22Rv1 (cell line): Measurements from ENCODE around the gene IDH2.

Experiments
- CTCF ChIP-seq: fragments of 450-650 bp; IDR thresholded peaks from 2 replicates; pipeline ENCODE4 v1.5.1; 2017; ENCODE audit warnings: mild to moderate bottlenecking
- ZFX ChIP-seq: fragments of 450-650 bp; IDR thresholded peaks from 2 replicates; pipeline ENCODE4 v1.6.1; 2017; ENCODE audit warnings: antibody characterized with exemption, borderline replicate concordance

- TF ChIP-seq CTCF (no peak), ZFX (no peak)
Observed at GRCh38 chr15:90037961-90038631, 64.2 kb downstream of the IDH2 start.
